ENCODE data around the gene HOXA3. TPM values are rescaled to one million over a fixed set of nuclear protein-coding genes. Genes with fewer than 3 reads are reported as not detected.

Gene HOXA3
- total RNA-seq, 2 donors from 2014 or later = 6.5 to 29.3 TPM

DNA sequence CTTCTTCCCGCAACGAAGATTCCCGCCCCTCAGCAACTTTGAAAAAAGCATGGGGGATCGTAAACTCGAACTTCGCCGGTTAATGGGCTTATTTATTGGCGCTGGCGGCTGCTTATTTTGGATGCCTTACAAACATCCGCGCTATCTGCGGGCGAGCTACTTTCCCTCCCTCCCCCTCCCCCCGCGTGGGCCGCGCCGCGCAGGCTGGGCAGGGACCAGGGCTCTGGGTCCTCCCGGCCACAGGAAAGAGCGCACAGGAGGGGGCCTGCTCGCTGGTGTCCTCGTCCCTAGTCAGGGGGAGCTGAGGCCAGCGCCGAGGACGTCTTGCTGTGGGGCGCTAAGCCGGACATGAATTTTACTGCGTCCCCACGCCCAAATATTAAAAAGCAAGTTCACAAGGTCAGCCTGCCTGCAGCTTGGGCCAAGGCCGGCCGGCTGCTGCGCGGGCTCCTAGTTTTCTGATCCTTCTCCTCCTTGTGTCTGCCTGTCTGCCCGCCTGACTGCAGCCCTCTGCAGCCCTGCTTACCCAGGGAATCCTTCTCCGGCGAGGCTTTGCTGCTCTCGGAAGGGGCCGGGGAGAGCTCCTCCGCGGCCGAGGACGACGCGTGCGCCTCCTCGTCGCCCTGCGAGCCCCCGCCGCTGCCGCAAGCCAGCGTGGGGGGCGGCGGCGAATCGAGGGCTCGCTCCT is 20.6 kb upstream of the HOXA3 start:
- Histone ChIP-seq H3K27me3 (replicated peaks; ENCODE audit: insufficient read depth) (peaks cover 24% of the 10 kb centered on the region), H3K27ac (peak overlapping the region in 1 of 2 donors; percentile 36), H3K36me3 (no peaks in the 10 kb centered on the region), H3K9me3 (no peaks in the 10 kb centered on the region), H3K4me1 (ENCODE audit: control insufficient read depth in 1 of 2, low read depth in 2 of 2) (peaks cover 15 to 23% of the 10 kb centered on the region in 2 donors), H3K4me3 (peak overlapping the region; percentile 74)
- ATAC-seq (ENCODE audit: insufficient number of reproducible peaks, low FRiP score, low read depth) = peak; percentile 30
- no peak for DNase-seq (ENCODE audit: low spot score)
- TF ChIP-seq, protein P1, sequence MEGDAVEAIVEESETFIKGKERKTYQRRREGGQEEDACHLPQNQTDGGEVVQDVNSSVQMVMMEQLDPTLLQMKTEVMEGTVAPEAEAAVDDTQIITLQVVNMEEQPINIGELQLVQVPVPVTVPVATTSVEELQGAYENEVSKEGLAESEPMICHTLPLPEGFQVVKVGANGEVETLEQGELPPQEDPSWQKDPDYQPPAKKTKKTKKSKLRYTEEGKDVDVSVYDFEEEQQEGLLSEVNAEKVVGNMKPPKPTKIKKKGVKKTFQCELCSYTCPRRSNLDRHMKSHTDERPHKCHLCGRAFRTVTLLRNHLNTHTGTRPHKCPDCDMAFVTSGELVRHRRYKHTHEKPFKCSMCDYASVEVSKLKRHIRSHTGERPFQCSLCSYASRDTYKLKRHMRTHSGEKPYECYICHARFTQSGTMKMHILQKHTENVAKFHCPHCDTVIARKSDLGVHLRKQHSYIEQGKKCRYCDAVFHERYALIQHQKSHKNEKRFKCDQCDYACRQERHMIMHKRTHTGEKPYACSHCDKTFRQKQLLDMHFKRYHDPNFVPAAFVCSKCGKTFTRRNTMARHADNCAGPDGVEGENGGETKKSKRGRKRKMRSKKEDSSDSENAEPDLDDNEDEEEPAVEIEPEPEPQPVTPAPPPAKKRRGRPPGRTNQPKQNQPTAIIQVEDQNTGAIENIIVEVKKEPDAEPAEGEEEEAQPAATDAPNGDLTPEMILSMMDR (IDR thresholded peaks at IDR 0.05) = no peak

GRCh38 chr7:27172315-27172774 is 20.0 kb upstream of the HOXA3 start:
- peaks cover 24% of the 10 kb centered on the region for H3K27me3 ChIP-seq (replicated peaks; ENCODE audit: insufficient read depth)
- ATAC-seq (ENCODE audit: insufficient number of reproducible peaks, low FRiP score, low read depth) (no peak), DNase-seq (ENCODE audit: low spot score) (no peak)

DNA sequence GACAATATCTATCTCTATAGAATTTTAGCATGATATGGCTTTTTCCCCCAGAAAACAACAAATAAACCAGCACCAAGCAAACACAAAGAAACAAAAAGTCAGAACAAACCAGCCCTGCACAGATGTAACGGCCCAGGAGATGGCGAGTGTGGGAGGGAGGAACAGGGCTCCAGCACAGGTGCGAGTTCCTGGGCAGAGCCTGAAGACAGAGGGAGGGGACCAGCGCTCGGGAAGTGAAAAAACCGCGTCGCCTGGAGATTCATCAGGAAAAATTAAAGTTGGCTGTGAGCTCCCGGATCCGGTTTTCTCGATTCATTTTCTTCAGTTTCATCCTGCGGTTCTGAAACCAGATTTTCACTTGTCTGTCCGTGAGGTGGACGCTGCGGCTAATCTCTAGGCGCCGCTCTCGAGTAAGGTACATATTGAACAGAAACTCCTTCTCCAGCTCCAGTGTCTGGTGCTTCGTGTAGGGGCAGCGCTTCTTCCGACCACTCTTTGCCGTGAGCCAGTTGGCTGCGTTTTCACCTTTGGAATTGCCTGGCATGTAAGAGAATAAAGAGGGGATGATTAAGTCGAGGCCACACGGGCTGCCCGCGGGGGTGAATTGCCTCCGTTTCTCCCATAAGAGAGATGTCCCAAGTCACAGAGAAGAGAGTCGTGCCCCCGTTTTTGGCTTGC is 19.4 kb upstream of the HOXA3 start:
- Histone ChIP-seq H3K27me3 (replicated peaks; ENCODE audit: insufficient read depth) (peaks cover 24% of the 10 kb centered on the region), H3K4me1 (ENCODE audit: control insufficient read depth in 1 of 2, low read depth in 2 of 2) (peaks cover 15 to 23% of the 10 kb centered on the region in 2 donors), H3K9me3 (no peaks in the 10 kb centered on the region), H3K27ac (no peak overlapping the region), H3K36me3 (no peaks in the 10 kb centered on the region), H3K4me3 (no peak overlapping the region)
- ATAC-seq (ENCODE audit: insufficient number of reproducible peaks, low FRiP score, low read depth) (no peak), DNase-seq (ENCODE audit: low spot score) (no peak)
- TF ChIP-seq, protein P1 (IDR thresholded peaks at IDR 0.05) = no peak

More at GRCh38 chr7:27172315-27172774, 20.0 kb upstream of the HOXA3 start:
- TF ChIP-seq, protein P1 (IDR thresholded peaks at IDR 0.05) = no peak
- peak overlapping the region; percentile 74 for H3K4me3 ChIP-seq
- no peak overlapping the region for H3K27ac ChIP-seq
- H3K4me1 ChIP-seq (ENCODE audit: control insufficient read depth in 1 of 2, low read depth in 2 of 2) = peaks cover 15 to 23% of the 10 kb centered on the region in 2 donors
- no peaks in the 10 kb centered on the region for H3K9me3 ChIP-seq
- no peaks in the 10 kb centered on the region for H3K36me3 ChIP-seq

- Histone ChIP-seq H3K4me3 (no peak overlapping the region), H3K9me3 (no peaks in the 10 kb centered on the region), H3K27me3 (replicated peaks; ENCODE audit: insufficient read depth) (peaks cover 24% of the 10 kb centered on the region), H3K36me3 (no peaks in the 10 kb centered on the region), H3K4me1 (ENCODE audit: control insufficient read depth in 1 of 2, low read depth in 2 of 2) (peaks cover 15 to 27% of the 10 kb centered on the region in 2 donors), H3K27ac (no peak overlapping the region)
- TF ChIP-seq, protein P1 (IDR thresholded peaks at IDR 0.05) = no peak
- ATAC-seq (ENCODE audit: insufficient number of reproducible peaks, low FRiP score, low read depth) (no peak), DNase-seq (ENCODE audit: low spot score) (no peak)
These were observed 18.9 kb upstream of the HOXA3 start for GRCh38 chr7:27171325-27171636.

GRCh38 chr7:27170426-27171324 is 18.3 kb upstream of the HOXA3 start:
- Histone ChIP-seq H3K27ac (no peak overlapping the region), H3K27me3 (replicated peaks; ENCODE audit: insufficient read depth) (peaks cover 29% of the 10 kb centered on the region)
- no peak for DNase-seq (ENCODE audit: low spot score)

More at GRCh38 chr7:27170426-27171324, 18.3 kb upstream of the HOXA3 start:
- H3K4me1 ChIP-seq (ENCODE audit: control insufficient read depth in 1 of 2, low read depth in 2 of 2) = peaks cover 18 to 29% of the 10 kb centered on the region in 2 donors
- no peak for ATAC-seq (ENCODE audit: insufficient number of reproducible peaks, low FRiP score, low read depth)
- TF ChIP-seq, protein P1 (IDR thresholded peaks at IDR 0.05) = no peak
- H3K4me3 ChIP-seq = no peak overlapping the region
- H3K9me3 ChIP-seq = no peaks in the 10 kb centered on the region
- no peaks in the 10 kb centered on the region for H3K36me3 ChIP-seq

Data from thoracic aorta (tissue), 2 donors.